GM19240 (cell line): ENCODE data around the gene AUNIP.

ENCODE experiments used
- DNase-seq: peaks from one replicate; pipeline ENCODE4 v3.0.0; 2011; ENCODE audit warnings: low spot score; ENCODE audit not compliant: insufficient read length

Gene AUNIP, protein sequence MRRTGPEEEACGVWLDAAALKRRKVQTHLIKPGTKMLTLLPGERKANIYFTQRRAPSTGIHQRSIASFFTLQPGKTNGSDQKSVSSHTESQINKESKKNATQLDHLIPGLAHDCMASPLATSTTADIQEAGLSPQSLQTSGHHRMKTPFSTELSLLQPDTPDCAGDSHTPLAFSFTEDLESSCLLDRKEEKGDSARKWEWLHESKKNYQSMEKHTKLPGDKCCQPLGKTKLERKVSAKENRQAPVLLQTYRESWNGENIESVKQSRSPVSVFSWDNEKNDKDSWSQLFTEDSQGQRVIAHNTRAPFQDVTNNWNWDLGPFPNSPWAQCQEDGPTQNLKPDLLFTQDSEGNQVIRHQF

DNA sequence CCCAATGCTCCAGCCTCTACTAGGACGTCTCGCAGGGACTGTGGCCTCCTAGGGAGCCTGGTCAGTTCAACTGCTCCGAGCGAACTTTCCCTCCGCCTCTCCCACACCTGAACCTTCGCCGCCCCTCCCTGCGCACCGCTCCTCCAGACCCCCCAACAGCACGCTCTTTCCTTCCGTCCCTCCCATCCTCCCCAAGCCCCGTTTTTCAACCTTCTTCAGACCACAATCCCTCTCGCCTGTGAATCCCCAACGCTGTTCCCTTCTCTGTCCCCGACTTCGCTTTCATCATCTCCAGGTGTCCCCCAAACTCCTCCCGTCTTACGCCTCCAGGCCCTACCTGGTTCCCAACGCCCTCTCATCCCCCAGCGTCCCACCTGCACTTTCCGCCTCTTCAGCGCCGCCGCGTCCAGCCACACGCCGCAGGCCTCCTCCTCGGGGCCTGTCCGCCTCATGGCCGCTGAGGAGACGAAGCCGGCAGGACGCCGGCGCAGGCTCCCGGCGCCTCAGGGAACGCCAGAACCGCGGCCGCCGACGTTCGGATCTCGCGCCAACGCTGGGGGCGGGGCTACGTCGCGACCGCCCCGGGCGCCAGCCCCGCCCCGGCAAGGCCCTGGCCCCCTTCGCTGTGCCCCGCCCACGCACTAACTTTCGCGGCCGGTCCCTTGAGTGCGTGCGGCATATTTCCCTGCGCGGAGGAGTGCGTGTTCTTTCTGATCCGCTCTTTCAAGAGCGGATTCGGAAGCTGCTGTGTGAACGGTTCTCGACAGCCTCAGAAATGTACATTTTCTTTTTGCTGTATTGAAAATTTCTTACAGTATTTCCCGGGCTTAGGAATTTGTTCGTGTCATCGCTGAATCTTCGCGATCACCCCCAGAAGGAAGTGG is at the start of gene AUNIP:
Gene AUNIP (minus strand): TSS at position 552 of the 884 bp plus-strand sequence. CDS start 100 bp downstream, at position 452.
- DNase-seq, result peak; percentile 93

DNA sequence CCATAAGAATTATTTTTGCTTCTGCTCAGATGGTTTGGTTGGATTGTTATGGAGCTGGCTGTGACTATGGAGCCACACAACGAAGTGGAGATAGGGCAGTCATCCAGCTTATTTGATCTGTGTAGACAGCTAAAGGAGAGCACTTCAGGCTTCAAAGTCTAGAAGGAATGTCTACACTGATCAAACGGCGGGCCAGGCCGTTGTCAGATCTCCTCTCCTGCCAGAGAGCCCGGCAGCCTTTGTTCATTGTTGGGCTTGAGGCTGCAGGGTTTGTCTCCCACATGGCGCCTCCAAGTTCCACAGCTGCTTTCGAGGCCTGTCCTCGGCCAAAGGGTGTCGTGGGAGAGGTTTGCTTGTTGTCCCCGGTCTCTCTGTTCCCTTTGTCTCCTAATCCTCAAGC is 49.8 kb upstream of the AUNIP start:
- DNase-seq, result no peak

DNA sequence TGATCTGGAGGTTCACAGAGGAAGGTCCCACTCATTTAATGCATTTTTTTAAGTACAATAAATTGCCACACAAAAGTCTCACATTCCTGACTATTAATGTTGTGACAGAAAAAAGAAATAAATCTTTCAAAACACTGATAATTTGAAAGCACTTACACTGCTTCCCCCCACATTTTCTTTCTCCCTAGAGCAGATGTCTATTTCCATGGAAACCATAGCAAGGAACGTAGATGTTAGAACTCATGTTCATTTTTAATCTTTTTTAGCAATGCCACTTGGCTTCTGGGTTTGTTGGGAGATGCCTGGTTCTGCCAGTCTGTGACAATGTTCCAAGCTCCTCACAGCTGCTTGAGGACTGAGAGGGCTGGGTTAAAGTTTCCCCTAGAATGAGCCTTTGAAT is 48.9 kb upstream of the AUNIP start:
- DNase-seq, result no peak

DNA sequence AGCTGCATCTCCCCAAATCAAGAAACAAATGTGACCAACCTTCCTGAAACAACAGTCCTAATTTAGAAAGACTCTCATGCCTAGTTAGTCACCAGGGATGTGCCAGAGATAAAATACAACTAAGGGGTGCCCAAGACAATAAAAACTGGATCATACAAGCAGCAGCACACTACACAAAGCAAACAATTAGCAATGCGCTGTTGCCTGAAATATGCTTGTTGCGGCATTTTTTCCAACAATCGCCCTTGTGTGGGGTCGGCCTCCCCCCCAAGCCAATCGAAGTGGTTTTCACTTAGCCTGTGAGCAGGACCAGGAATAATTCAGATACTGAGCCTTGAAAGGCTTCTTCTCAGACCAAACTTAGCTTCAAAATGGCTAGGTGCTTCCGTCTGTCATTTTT is 48.3 kb upstream of the AUNIP start:
- no peak for DNase-seq

GRCh38 chr1:25906644-25907300 is 47.5 kb upstream of the AUNIP start:
- no peak for DNase-seq

GRCh38 chr1:25905680-25906643 is 46.7 kb upstream of the AUNIP start, which contains the start of gene STMN1:
Gene STMN1 (minus strand): TSS chr1:25906419. CDS start chr1:25904676, 1,743 bp downstream.
- DNase-seq, result peak; percentile 84

- peak; percentile 93 for DNase-seq
Observed at GRCh38 chr1:25904943-25905679, 45.9 kb upstream of the AUNIP start.

GRCh38 chr1:25903986-25904385 is 44.7 kb upstream of the AUNIP start:
- no peak for DNase-seq

DNA sequence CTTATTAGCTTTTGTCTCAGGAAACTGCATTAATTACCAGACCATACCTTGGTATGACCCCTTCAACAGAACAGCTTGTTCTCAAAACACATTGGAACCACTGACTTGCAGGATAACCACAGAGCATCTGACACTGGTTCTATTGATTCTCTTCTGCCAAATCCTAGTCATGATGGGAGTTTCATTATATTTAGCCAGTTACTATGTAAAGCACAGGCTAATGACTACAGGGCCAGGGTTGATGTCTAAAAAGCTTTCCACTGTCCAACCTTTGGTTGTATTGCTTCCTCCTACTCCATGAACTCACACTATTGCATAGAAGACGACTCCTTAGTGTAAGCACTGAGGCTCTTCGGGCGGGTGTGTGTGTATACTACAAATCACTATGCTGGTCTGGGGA is 43.2 kb upstream of the AUNIP start:
- no peak for DNase-seq

DNA sequence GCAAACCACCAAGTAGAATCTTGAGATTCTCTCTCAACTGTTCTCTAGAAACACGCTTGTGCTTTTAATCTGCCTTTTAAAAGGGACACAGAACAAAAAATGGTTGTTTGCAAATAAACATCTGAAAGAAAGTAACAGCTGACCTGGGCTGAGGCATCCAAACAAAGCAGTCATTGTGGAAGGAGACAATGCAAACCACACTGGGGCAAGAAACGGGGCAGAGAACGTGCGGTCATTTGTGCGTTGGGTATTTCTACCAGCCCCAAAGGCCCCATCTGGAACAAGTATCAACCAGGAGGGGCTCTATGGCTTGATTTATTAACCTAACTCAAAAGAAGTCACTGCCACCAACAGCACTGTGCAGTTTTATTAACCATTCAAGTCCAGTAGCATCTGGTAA is 41.0 kb upstream of the AUNIP start:
- no peak for DNase-seq

- no peak for DNase-seq
Observed at GRCh38 chr1:25899792-25900191, 40.5 kb upstream of the AUNIP start.

GRCh38 chr1:25898223-25899015 is 39.2 kb upstream of the AUNIP start:
- no peak for DNase-seq

GRCh38 chr1:25897754-25898153 is 38.5 kb upstream of the AUNIP start:
- no peak for DNase-seq

- no peak for DNase-seq
Observed at GRCh38 chr1:25896266-25896665, 37.0 kb upstream of the AUNIP start.

GRCh38 chr1:25895365-25895990 is 36.2 kb upstream of the AUNIP start:
- DNase-seq, result peak; percentile 97

DNA sequence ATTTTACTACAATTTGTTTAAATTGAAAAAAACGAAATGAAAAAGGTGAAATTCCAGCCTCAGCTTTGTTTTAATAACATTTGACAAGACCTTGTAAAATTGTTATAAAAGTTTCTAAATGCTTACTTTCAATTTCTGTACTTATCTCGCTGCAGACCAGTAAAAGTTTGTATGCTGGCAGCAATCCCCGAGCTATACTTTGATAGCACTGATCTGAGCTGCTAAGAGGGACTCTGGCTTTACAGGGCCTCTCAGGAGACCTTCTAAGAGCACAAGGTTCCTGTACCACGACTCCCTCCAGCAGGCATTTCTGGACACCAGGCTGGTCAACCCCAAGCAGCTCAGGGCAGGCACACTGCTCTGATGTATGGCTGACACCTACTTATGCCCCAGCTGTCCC is 33.9 kb upstream of the AUNIP start:
- no peak for DNase-seq

GRCh38 chr1:25891606-25892005 is 32.3 kb upstream of the AUNIP start:
- no peak for DNase-seq

DNA sequence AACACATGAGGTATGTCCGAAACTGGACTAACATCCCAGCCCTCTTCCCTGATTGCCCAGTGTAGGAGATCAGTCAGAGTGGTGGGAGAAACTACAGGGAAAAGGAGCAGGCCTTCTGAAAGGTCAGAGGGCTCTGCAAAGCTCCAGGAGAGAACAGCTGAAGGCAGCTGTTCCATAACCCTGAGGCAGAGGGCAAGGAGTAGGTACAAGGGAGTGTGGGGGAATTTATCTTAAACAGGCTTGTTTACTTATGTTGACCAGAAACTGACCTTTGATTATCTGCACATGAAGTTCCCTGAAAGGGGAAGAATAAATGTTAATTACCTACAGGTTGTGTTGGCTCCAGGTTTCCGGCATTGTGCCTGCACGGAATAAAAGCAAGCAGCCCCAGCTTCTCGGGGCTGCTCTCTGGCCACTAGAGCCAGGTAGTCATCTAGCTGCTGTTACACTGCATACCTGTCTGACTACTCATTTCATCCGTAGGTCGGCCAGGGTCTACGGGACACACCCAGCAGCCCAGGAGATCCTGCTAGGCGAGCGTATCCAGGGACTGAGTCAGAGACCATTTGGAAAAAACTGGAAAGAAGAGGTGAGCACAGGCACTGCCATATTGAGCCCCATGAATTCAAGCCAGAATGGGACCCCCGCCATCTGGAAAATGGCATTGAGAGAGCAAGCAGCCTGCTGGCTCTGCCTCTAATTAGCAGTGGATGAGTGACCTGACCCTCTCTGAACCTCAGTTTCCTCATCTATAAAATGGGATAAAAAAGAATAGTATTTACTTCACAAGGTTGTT is 31.2 kb upstream of the AUNIP start:
- DNase-seq, result no peak
